GM23248 (cell line): ENCODE measurements around the gene C17orf50.

Source experiments
- EZH2 ChIP-seq: fragments of 200-600 bp; sonication (generic); IDR thresholded peaks from 2 replicates; pipeline ENCODE4 v1.6.1; 2018; ENCODE audit warnings: antibody characterized with exemption, mild to moderate bottlenecking; ENCODE audit not compliant: insufficient read depth, poor library complexity, severe bottlenecking
- EZH2phosphoT487 ChIP-seq: fragments of 200-600 bp; sonication (generic); IDR thresholded peaks from 2 replicates; pipeline ENCODE4 v1.6.1; 2018; ENCODE audit warnings: antibody characterized with exemption, moderate library complexity, mild to moderate bottlenecking, low read depth; ENCODE audit not compliant: insufficient read depth

GRCh38 chr17:35808240-35808961 lies 47.7 kb downstream of the C17orf50 start:
- TF ChIP-seq EZH2 (no peak), EZH2phosphoT487 (no peak)
